GM21723 (cell line): ENCODE data around the gene OPTN.
"Not testable (repeated sequence)": the region's sequence is repeated elsewhere in the genome, so short reads cannot be mapped to it uniquely, and the experiment has no call there.

Experiments used
- ATAC-seq: cut with Tn5 transposase; IDR thresholded peaks from one replicate; pipeline ENCODE4 v1.9.1; 2021; ENCODE audit warnings: mild to moderate bottlenecking, moderate library complexity; ENCODE audit not compliant: unreplicated experiment

OPTN gene

DNA sequence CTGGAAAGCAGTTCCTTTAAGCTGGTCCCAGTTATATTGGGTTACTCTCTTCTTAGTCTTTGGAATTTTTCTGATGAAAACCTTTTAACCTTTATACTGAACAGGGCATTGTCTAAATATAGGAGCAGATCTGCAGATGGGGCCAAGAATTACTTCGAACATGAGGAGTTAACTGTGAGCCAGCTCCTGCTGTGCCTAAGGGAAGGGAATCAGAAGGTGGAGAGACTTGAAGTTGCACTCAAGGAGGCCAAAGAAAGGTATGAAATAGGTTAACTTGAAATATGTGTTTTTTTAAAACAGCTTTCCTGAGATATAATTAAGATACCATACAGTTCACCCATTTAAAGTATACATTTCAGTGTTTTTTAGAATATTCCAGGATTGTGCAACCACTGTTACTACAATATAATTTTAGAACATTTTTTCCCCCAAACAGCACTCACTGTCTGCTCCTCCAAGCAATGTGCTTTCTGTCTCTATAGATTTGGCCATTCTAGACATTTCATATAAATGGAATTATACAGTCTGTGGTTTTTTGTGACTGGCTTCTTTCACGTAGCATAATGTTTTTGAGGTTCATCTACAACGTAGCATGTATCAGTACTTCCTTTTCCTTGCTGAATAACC, 18.9 kb downstream of the OPTN start:
- no peak for ATAC-seq

DNA sequence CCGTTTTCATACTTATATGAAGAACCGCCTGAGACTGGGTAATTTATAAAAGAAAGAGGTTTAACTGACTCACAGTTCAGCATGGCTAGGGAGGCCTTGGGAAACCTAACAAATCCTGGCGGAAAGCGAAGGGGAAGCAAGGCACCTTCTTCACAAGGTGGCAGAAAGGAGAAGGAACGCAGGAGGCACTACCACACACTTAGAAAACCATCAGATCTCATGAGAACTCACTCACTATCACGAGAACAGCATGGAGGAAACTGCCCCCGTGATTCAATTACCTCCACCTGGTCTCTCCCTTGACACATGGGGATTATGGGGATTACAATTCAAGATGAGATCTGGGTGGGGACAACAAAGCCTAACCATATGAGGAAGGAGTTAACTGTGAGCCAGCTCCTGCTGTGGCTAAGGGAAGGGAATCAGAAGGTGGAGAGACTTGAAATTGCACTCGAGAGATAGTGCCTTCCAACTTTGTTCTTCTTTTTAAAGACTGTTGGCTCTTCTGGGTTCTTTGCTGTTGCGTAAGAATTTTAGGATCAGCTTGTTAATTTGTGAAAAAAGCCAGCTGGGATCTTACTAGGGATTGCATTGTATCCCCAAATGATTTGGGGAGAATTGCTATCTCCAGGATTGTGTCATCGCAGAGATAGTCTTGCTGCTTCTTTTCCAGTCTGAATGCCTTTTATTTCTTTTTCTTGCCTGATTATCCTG, 21.0 kb downstream of the OPTN start:
- no peak for ATAC-seq

DNA sequence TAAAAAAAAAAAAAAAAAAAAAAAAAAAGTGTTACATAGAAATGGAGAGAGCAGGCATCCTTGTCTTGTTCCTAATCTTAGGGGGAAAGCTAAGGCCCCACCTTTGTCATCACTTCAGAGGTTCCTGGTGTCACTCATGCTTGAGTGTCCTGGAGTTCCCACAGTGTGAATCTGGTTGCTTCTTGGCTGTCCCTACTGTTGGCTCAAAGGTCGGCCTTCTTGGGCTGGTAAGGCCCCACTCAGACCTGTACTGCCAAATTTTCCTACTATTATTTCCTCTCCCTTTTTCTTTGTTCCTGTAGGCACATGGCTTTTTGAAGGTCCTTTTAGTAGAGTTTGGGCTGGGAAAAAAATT, 21.5 kb downstream of the OPTN start:
- no peak for ATAC-seq

DNA sequence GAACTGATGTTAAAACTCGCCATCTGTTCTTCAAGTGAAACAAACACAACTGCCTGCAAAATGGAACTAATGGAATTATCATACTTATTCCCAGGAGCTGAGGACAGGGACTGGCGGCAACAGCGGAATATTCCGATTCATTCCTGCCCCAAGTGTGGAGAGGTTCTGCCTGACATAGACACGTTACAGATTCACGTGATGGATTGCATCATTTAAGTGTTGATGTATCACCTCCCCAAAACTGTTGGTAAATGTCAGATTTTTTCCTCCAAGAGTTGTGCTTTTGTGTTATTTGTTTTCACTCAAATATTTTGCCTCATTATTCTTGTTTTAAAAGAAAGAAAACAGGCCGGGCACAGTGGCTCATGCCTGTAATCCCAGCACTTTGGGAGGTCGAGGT, 36.7 kb downstream of the OPTN start:
- ATAC-seq, result no peak

DNA sequence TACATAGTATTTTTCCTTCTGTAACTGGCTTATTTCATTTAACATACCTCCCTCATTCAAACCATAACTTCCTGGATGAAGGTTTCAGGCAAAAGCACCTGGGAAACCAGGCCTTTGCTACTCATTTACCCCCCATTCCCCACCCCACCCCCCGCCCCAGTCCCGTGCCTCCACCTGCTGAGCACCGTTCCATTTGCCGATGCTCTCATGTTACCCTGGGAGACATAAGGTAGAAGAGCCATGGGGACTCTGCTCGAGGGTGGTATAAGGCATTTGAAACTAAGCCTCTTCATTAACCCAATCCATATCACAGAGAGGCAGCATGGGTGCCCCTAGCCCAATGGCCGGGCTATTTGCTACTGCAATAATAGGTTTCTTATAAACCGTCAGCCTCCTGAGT, 39.2 kb downstream of the OPTN start:
- no peak for ATAC-seq

DNA sequence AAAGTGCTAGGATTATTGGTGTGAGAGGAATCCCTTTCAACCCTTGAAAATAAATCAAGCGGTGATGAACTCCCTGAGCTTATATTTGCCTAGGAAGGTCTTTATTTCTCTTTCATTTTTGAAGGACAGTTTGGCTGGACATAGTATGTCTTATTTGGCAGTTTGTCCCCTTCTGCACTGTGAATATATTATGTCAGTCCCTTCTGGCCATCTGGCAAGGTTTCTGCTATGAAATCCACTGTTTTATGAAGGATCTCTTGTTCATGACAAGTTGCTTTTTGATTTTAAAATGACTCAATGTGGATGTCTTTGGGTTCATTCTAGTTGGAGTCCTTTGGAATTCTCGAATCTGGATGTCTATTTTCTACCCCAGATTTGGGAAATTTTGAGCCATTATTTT, 39.7 kb downstream of the OPTN start:
- no peak for ATAC-seq

DNA sequence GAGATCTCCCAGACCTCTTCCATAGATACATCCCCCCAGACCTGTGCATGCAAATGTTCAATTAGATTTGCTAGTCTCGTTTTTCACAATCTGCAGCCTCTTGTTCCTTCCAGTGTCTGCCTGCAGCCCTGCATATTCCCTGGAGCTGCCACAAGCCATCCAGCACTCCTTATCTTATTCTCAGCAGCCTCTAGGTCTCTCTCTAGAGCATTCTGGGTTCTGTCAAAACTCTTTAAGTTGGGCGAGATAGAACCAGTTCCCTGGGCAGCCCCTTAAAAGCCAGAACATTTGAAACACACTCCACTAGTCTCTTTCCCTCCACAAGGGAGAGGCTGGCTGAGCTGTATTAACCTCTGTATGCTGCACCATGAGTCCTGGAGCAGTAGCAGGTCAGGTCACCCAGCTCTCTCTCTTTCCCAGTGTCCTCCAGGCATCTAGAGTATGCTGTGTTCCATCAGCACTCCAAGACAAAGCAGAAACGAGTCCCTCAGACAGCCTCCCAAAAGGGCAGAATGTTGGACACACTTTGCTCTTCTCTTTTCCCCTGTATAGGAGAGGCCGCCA, 40.7 kb downstream of the OPTN start:
- ATAC-seq, result no peak

DNA sequence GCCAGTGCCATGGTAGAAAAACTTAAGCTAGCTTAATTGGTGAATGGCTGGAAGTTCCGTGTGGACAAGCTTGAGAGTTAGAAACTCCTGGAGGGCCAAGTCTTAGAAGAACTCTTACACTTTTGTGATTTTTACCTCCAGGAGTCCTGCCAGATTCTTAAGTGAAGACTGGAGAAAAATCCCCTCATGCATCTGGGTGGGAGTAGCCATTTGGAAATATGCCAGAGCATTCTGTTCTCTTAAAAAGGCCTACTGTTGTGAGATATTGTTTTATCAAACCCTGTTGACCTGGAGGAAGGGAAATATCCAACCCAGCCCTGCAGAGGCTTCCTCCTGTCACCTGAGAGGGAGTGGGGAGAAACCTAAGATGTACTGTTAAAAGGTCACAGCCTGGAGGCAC, 43.8 kb downstream of the OPTN start:
- ATAC-seq, result no peak

DNA sequence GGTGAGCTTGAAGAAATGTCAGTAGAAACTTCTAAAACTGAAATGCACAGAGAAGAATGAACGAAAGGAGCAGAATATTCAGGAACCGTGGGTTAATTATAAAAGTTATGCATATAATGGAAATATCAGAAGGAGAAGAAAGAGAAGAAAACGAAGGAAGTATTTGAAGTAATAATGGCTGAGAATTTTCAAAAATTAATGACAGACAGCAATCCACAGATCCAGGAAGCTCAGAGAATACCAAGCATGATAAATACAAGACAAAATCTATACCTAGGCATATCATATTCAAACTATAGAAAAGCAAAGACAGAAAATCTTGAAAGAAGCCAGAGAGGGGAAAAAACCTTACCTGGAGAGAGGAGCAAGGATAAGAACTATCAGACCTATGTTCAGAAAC, 44.9 kb downstream of the OPTN start:
- ATAC-seq, result no peak

DNA sequence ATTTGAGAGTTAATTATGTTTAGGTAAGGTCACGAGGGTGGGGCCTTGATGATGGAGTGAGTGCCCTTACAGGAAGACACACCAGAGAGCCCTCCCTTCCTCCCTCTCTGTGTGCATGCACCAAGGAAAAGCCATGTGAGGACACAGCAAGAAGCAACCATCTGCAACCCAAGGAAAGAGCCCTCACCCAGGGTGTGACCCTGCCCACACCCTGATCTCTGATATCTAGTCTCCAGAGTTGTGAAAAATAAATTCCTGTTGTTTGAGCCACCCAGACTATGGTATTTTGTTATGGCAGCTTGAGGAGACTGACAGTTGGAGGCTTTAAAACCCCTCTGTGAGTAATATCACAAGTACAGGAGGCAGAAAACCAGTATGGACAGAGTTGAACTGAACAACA, 46.4 kb downstream of the OPTN start:
- ATAC-seq, result no peak

DNA sequence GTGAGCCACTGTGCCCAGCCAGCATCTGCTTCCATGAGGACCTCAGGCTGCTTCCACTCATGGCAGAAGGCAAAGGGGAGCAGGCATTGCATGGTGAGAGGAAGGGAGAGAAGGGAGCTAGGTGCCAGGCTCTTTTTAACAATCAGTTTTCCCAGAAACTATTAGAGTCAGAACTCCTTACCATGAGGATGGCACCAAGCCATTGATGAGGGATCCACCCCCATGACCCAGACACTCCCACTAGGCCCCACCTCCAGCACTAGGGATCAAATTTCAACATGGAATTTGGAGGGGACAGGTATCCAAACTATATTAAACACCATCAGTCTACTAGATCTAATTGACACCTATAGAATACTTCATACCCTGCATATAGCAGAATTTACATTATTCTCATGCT, 47.2 kb downstream of the OPTN start:
- ATAC-seq, result no peak

DNA sequence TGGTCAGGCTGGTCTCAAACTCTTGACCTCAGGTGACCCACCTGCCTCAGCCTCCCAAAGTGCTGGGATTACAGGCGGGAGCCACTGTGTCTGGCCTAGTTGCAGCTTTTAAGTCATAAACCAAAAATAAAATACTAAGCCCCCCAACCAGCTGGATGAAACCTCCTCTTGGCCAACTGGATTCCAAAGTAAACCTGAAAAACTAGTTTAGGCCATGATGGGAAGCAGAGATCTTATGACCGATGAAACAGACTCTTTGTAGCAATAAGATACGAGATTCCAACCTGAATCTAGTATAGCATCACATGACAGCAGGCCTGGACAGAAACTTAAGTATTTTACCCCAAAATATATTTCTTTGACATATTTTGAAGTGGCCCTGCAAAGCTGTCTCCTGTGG, 52.3 kb downstream of the OPTN start:
- ATAC-seq, result no peak

DNA sequence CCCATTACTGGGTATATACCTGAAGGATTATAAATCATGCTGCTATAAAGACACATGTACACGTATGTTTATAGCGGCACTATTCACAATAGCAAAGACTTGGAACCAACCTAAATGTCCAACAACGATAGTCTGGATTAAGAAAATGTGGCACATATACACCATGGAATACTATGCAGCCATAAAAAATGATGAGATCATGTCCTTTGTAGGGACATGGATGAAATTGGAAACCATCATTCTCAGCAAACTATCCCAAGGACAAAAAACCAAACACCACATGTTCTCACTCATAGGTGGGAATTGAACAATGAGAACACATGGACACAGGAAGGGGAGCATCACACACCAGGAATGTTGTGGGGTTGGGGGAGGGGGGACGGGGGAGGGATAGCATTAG, 55.9 kb downstream of the OPTN start:
- ATAC-seq, result not testable (repeated sequence)

DNA sequence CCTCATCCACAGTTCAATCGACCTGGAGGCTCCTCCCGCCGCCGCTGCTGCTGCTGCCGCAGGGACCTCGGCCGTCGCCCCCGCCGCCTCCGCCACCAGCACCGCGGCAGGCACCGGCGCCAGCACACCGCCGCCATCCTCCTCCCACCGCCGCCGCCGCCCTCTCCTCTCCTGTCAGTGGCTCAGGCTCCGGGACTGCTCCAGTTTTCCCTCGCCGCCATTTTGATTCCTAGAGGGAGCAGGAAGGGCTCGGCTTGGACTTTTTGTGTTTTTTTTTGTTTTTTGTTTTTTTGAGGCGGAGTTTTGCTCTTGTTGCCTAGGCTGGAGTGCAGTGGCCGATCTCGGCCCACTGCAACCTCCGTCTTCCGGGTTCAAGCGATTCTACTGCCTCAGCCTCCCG, 58.4 kb downstream of the OPTN start:
- ATAC-seq, result no peak

DNA sequence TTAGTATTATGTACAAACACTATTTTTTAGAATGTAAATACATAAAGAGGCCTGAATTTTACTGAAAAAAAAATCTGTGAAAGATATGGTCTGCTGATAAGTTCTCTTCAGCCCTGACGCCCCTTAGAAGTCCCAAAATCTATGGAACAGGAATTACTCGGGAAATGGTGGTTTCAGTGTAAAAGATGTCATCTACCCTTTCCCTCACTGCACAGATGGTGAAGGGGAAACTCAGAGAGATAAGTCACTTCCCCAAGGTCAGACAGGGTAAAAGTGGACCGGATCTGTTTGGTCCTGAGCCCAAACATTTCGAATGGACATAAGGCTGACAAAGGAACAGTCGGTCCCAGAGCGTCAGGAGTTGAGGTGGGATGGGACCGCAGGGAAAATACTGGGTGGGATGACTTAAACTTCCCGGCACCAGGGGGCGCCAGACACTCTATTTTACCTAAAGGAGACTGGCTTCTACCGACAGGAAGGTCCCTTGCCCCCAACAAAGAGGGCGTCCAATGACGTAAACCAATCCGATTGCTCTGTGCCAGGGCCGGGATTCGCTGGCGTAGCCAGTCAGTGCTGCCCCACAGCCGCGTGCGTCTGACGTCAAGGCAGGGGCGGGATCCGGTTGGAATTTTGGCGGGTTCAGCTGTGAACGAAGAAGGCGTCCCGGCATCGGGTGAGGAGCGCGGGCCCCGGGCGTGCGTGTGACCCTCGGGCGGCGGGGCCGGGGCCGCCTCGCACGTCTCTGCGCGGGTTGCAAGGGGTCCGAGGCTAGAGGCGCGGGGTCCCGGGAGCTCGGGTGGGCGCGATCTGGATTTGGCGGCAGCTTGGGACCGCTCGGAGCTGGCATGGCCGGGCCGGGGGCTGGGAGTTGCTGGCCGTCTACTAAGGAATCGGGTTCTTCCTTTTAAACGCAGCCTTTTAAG, 61.2 kb downstream of the OPTN start, which contains the start of gene MCM10:
MCM10 (plus strand) TSS at position 625 of the 923 bp plus-strand sequence. CDS start 2,645 bp downstream, outside the sequence.
- peak; percentile 100 for ATAC-seq

DNA sequence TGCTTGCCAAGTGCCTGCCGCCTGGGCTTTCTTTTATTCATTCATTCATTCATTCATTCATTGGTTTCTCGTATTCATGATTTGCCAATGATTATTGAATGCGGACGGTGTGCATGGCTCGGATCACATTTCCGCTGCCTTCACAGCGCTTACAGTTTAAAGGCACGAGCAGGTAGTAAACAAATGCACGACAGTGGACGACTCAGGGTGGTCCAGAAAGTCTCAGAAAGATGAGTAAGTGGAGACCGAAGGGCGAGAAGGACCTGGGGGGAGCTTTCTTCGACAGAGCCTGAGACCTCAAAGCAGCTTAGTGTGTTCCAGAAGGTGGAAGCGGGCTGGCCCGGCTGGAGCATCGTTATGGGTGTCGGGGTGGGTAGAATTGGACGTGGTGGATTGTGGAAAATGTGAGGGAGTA, 61.9 kb downstream of the OPTN start:
- ATAC-seq, result no peak

DNA sequence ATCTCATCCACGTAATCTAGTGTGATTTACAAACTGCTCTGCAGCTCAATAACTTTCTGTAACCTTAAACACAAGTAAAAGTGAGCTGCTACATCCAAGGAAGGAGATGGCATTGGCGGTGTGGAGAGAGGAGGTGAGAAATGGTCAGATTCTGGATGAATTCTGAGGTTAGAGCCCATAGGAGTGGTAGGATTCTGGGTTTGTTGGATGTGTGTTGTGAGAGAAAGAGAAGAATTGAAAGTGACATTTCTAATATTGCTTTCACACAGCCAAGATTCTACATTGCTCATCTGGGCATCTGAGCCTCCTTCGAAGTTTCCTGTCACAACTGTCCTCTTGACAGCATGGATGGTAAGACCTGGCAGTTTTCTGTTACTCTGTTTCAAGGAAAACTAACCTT, 63.9 kb downstream of the OPTN start:
- no peak for ATAC-seq

DNA sequence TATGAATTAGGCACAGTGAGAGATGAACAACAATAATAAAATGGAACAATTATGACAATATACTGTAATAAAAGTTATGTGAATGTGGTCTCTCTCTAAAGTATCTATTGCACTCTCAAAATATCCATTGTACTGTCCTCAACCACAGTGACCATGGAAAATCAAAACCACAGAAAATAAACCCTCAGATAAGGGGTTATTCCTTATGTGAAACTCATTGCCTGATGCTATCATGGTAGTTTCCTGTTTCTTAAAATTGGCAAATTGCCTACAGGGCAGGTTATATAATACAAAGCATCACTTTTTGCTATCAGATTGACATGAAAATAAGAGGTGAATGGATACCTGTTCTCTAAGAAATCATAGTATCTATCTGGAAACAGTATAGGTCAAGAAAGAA, 65.2 kb downstream of the OPTN start:
- ATAC-seq, result no peak

DNA sequence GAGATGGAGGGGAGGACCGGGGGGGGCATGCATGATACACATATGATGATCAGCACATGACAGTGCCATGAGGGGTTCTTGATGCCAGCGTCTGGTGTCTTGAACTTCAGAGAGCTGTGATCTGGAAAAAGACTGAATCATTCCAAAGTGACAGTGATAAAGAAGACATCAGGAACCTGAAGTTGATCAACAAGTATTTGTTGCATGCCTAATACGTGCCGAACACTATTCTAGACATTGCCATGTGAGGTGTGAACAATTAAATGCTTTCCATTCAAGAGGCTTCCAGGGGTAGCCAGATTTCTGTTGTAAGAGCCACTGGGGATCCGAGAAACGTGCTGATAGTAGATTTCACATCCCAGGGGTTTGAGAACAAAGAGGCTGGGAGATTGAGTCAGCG, 67.6 kb downstream of the OPTN start:
- no peak for ATAC-seq

DNA sequence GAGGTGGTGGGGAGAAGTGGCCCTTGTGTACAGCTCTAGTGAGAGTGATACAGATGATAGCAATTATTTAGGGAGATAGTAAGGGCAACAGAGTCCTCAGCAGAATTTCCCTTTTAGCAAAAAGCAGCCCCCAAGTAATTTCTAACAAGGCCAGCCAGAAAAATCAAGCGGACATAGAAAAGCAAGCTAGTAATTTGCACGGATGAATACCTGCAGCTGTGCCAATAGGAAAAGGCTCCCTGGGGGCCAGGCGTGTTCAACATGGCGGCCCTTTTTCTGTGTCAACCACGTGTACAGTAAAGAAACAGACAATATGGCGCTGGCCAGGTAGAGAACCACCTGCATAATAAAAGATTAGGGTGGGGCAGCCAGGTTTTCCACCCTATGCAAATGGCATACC, 68.8 kb downstream of the OPTN start:
- ATAC-seq, result no peak

DNA sequence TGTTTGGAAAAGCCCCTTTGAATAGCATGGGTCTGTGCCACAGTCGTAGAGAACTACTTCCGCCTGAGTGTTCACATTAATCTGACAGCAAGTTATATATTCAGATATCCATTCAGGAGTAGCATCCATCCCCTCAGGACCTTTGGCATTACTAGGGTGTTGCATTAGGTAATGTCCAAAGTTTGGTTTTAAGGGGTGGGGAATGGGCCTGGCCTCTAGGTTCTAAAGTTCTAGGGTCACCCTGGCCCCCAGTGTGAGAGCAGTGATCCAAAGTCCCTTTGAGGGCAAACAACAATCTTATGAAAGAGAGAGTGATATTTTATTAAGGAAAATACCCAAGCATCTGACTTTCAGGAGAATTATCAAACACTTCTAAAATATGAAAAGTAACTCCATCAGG, 73.7 kb downstream of the OPTN start:
- ATAC-seq, result no peak

DNA sequence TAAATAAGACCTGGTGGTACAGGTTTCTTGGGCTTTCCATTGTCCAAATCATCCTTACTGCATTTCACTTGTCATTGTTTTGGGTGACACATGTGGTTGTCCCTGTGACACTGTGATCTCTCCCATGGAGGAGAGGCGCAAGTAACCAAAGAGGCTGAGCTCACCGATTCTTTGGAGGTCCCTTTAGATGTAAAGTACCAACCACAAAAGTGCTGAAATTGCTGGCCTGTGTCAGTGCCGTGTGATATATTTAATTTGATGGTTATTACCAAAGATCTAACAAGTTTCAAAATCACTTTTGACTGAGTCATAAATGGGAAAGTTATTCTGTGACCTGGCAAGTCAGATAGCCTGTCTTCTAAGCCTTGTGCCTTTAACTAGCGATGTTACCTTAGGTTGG, 80.8 kb downstream of the OPTN start:
- no peak for ATAC-seq
